ENCODE data around the gene MMEL1.
"Not testable (repeated sequence)": the region's sequence is repeated elsewhere in the genome, so short reads cannot be mapped to it uniquely, and the experiment has no call there.

The MMEL1 gene

GRCh38 chr1:2632561-2633361 is at the start of gene MMEL1:
Gene MMEL1 (minus strand): TSS chr1:2633016. CDS start chr1:2629484, 3,532 bp downstream.
- no peak within 1 kb of the TSS for H3K4me3 ChIP-seq (ENCODE audit: low read depth, low read length)
- no peak for DNase-seq (ENCODE audit: low read depth)
- TF ChIP-seq CTCF (conservative IDR thresholded peaks at IDR 0.05; ENCODE audit: low read depth, low read length): no peak

DNA sequence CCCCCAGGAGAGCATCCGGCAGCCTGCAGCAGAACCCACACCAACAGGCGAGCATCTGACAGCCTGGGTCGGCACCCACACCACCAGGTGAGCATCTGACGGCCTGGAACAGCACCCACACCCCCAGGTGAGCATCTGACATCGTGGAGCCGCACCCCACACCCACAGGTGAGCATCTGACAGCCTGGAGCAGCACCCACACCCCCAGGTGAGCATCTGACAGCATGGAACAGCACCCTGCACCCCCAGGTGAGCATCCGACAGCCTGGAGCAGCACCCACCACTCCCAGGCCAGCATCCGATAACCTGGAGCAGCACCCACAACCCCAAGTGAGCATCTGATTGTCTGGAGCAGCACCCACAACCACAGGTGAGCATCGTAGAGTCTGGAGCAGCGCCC is 43.9 kb upstream of the MMEL1 start:
- DNase-seq (ENCODE audit: low read depth); H3K4me3 ChIP-seq (ENCODE audit: low read depth, low read length): not testable (repeated sequence)

DNA sequence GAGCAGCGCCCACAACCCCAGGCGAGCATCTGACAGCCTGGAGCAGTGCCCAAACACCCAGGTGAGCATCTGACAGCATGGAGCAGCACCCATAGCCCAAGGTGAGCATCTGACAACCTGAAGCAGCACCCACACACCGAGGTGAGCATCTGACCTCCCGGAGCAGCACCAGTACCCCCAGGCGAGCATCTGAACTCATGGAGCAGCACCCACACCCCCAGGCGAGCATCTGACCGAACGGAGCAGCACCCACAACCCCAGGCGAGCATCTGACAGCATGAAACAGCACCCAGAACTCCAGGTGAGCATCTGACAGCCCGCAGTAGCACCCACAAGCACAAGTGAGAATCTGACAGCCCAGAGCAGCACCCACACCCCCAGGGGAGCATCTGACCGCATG is 38.8 kb upstream of the MMEL1 start:
- DNase-seq (ENCODE audit: low read depth); H3K4me3 ChIP-seq (ENCODE audit: low read depth, low read length): not testable (repeated sequence)

DNA sequence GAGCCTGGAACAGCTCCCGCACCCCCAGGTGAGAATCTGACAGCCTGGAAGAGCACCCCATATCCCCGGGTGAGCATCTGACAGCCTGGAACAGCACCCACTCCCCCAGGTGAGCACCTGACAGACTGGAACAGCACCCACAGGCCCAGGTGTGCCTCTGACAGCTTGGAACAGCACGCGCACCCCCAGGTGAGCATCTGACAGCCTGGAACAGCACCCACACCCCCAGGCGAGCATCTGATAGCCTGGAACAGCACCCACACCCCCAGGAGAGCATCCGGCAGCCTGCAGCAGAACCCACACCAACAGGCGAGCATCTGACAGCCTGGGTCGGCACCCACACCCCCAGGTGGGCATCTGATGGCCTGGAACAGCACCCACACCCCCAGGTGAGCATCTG is 27.0 kb upstream of the MMEL1 start:
- H3K4me3 ChIP-seq (ENCODE audit: low read depth, low read length); DNase-seq (ENCODE audit: low read depth): not testable (repeated sequence)

DNA sequence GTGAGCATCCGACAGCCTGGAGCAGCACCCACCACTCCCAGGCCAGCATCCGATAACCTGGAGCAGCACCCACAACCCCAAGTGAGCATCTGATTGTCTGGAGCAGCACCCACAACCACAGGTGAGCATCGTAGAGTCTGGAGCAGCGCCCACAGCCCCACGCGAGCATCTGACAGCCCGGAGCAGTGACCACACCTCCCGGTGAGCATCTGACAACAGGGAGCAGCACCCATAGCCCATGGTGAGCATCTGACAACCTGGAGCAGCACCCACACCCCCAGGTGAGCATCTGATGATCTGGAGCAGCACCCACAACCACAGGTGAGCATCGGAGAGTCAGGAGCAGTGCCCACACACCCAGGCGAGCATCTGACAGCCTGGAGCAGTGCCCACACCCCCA is 25.1 kb upstream of the MMEL1 start:
- not testable (repeated sequence) for DNase-seq (ENCODE audit: low read depth)

GRCh38 chr1:2657124-2657523 is 24.3 kb upstream of the MMEL1 start:
- not testable (repeated sequence) for DNase-seq (ENCODE audit: low read depth); H3K4me3 ChIP-seq (ENCODE audit: low read depth, low read length)

More for the DNA sequence above, 25.1 kb upstream of the MMEL1 start:
- H3K4me3 ChIP-seq (ENCODE audit: low read depth, low read length): not testable (repeated sequence)

DNA sequence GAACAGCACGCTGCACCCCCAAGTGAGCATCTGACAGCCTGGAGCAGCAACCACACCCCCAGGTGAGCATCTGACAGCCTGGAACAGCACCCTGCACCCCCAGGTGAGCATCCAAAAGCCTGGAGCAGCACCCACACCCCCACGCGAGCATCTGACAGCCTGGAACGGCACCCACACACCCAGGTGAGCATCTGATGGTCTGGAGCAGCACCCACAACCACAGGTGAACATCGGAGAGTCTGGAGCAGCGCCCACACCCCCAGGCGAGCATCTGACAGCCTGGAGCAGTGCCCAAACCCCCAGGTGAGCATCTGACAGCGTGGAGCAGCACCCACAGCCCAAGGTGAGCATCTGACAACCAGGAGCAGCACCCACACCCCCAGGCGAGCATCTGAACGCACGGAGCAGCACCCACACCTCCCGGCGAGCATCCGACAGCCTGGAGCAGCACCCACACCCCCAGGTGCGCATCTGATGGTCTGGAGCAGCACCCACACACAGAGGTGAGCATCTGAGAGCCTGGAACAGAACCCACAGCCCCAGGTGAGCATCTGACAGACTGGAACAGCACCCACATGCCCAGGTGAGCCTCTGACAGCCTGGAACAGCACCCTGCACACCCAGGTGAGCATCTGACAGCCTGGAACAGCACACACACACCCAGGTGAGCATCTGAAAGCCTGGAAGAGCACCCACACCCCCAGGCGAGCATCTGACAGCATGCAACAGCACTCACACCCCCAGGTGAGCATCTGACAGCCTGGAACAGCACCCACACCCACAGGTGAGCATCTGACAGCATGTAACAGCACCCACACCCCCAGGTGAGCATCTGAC is 23.0 kb upstream of the MMEL1 start:
- not testable (repeated sequence) for DNase-seq (ENCODE audit: low read depth); H3K4me3 ChIP-seq (ENCODE audit: low read depth, low read length)

DNA sequence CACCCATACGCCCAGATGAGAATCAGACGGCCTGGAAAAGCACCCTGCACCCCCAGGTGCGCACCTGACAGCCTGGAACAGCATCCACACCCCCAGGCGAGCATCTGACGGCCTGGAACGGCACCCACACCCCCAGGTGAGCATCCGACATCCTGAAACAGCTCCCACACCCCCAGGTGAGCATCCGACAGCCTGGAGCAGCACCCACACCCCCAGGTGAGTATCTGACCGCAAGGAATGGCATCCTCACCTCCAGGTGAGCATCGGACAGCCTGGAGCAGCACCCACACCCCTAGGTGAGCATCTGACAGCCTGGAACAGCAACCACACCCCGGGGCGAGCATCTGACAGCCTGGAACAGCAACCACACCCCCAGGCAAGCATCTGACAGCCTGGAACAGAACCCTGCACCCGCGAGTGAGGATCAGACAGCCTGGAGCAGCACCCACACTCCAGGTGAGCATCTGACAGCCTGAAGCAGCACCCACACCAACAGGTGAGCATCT is 21.7 kb upstream of the MMEL1 start:
- H3K4me3 ChIP-seq (ENCODE audit: low read depth, low read length); DNase-seq (ENCODE audit: low read depth): not testable (repeated sequence)

- DNase-seq (ENCODE audit: low read depth); H3K4me3 ChIP-seq (ENCODE audit: low read depth, low read length): not testable (repeated sequence)
Measured at GRCh38 chr1:2653741-2654442, 21.1 kb upstream of the MMEL1 start.

GRCh38 chr1:2652926-2653571 is 20.2 kb upstream of the MMEL1 start:
- H3K4me3 ChIP-seq (ENCODE audit: low read depth, low read length); DNase-seq (ENCODE audit: low read depth): not testable (repeated sequence)

GRCh38 chr1:2652152-2652925 is 19.5 kb upstream of the MMEL1 start:
- H3K4me3 ChIP-seq (ENCODE audit: low read depth, low read length); DNase-seq (ENCODE audit: low read depth): not testable (repeated sequence)

All from choroid plexus epithelial cell (primary cell).